ENCODE data around the gene ZNF133. TPM values are rescaled to one million over a fixed set of nuclear protein-coding genes. Genes with fewer than 3 reads are reported as not detected.

ZNF133 gene
- total and polyA plus RNA-seq, 2 of the 13 experiments (the other 11 are each of a cell fraction or from before 2014, with no cell fraction given): 23.5 to 26.7 TPM

DNA sequence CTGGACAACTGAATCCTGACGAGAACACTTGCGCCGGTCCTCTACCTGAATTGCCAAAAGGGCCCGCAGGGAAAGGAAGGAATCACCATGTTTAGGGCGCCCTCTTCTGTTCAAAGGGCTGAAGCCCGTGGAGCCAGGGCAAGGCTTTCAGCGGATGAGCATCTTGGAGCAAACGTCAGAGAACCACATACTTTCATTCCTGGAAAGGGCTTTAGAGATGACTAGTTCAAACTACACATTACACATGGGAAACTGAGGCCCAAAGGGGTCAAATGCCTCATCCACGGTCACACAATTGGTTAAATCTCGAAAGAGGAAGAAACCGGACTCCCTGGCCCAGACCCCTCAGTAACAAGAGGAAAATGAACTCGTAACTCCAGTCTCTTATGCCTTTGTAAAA is 11.5 kb upstream of the ZNF133 start:
- H3K27me3 ChIP-seq (ENCODE audit: control insufficient read depth in 1 of 2, insufficient read depth in 2 of 2, low read length in 2 of 2): peaks cover 0 to 18% of the 10 kb centered on the region in 2 experiments; a peak in 1 of 5 replicates
- H3K4me3 ChIP-seq (replicated peaks in 1 of 3; ENCODE audit: insufficient read depth in 1 of 3, low read depth in 2 of 3, low read length in 3 of 3): no peak overlapping the region
- in situ Hi-C loops (cut with HindIII; ENCODE audit: extremely low pct_ligation_motif_present, low pct_unique_long_range_greater_than_20kb) (loop anchor here (25.0 kb wide), 1 partner anchor 765 kb away; no protein-coding TSS in a partner anchor), intact Hi-C loops (cut with micrococcal nuclease; ENCODE audit: unreplicated experiment) (loop anchor here (1.0 to 10.0 kb wide), 6 partner anchors 19 to 772 kb away; partner anchors contain the start of genes MGME1 and SNX5)
- H3K36me3 ChIP-seq (replicated peaks in 1 of 2; ENCODE audit: control insufficient read depth in 1 of 2, insufficient read depth in 2 of 2, low read length in 2 of 2): no peaks in the 10 kb centered on the region
- peaks cover 10% of the 10 kb centered on the region for H3K4me1 ChIP-seq (ENCODE audit: insufficient read depth, low read length)
- ChIA-PET CTCF (ENCODE audit: low intra/inter-chr PET ratio, low total read pairs) (interaction anchor here (0.7 to 3.1 kb wide), 6 partner anchors 18 to 1475 kb away, joined by 3 to 22 read pairs (median 6); no protein-coding TSS in a partner anchor), POLR2A (interaction anchor here (2.0 kb wide), 1 partner anchor 11 kb away, joined by 14 read pairs; the partner anchor contains the start of gene ZNF133)
- 22% methylated on average over 12 of the region's 12 CpGs for WGBS (ENCODE audit: low lambda C conversion rate)
- no peak overlapping the region for H3K27ac ChIP-seq (ENCODE audit: extremely low read length, insufficient read depth, low read length)
- no peak overlapping the region for H2AFZ ChIP-seq (ENCODE audit: low read length)
- BruUV-seq (replicated peaks): no TSS peak
- H3K9me3 ChIP-seq (ENCODE audit: low read length): no peaks in the 10 kb centered on the region
- ATAC-seq: peak; percentile 95
- H4K20me1 ChIP-seq (ENCODE audit: insufficient read depth, low read length): no peaks in the 10 kb centered on the region
- no peaks in the 10 kb centered on the region for H3K79me2 ChIP-seq (ENCODE audit: insufficient read depth, low read length)
- FAIRE-seq: peak; percentile 68
- no peak overlapping the region for H3K4me2 ChIP-seq (ENCODE audit: low read depth, low read length)
- H3K9ac ChIP-seq (ENCODE audit: insufficient read depth, low read depth, low read length): no peak overlapping the region
- peak; percentile 75 for DNase-seq (ENCODE audit: low spot score)
- TF ChIP-seq GATAD1 (CRISPR knock-in tag; IDR thresholded peaks at IDR 0.05): peak; percentile 60; the same call in 1 of the 2 replicates
- TF ChIP-seq ZNF317 (CRISPR knock-in tag; IDR thresholded peaks at IDR 0.05): no peak
- no peak for TF ChIP-seq ZNF224 (CRISPR knock-in tag; IDR thresholded peaks at IDR 0.05)
- no peak for TF ChIP-seq IRF1 (CRISPR knock-in tag; IDR thresholded peaks at IDR 0.05; ENCODE audit: low read depth)
- peak; percentile 96 for TF ChIP-seq SMC3 (IDR thresholded peaks at IDR 0.05; ENCODE audit: low read length)
- TF ChIP-seq, protein P1, sequence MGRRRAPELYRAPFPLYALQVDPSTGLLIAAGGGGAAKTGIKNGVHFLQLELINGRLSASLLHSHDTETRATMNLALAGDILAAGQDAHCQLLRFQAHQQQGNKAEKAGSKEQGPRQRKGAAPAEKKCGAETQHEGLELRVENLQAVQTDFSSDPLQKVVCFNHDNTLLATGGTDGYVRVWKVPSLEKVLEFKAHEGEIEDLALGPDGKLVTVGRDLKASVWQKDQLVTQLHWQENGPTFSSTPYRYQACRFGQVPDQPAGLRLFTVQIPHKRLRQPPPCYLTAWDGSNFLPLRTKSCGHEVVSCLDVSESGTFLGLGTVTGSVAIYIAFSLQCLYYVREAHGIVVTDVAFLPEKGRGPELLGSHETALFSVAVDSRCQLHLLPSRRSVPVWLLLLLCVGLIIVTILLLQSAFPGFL (CRISPR knock-in tag; IDR thresholded peaks at IDR 0.05): no peak
- 0 out of 2 replicates have a peak, but pooled peaks have one; percentile 48 for TF ChIP-seq MIXL1 (CRISPR knock-in tag; IDR thresholded peaks at IDR 0.05)
- no peak for TF ChIP-seq NR2F2 (IDR thresholded peaks at IDR 0.05; ENCODE audit: borderline replicate concordance, low read depth)
- no peak for TF ChIP-seq BRD4 (CRISPR knock-in tag; IDR thresholded peaks at IDR 0.05)
- no peak for TF ChIP-seq ZBTB21 (CRISPR knock-in tag; IDR thresholded peaks at IDR 0.05)
- TF ChIP-seq ZNF512 (CRISPR knock-in tag; IDR thresholded peaks at IDR 0.05): no peak
- no peak for TF ChIP-seq ZNF510 (CRISPR knock-in tag; IDR thresholded peaks at IDR 0.05; ENCODE audit: low read depth)
- TF ChIP-seq TBX2 (CRISPR knock-in tag; IDR thresholded peaks at IDR 0.05; ENCODE audit: borderline replicate concordance): no peak
- TF ChIP-seq TMF1 (CRISPR knock-in tag; IDR thresholded peaks at IDR 0.05; ENCODE audit: low read depth): no peak
